ENCODE measurements around the gene RASD1. TPM values are rescaled to one million over a fixed set of nuclear protein-coding genes. Genes with fewer than 3 reads are reported as not detected.

Gene RASD1
- total RNA-seq, 5 donors from 2014 or later (not counting 1 experiment from before 2014, with no cell fraction given), result 0.70 to 2.9 (median 2.0) TPM

DNA sequence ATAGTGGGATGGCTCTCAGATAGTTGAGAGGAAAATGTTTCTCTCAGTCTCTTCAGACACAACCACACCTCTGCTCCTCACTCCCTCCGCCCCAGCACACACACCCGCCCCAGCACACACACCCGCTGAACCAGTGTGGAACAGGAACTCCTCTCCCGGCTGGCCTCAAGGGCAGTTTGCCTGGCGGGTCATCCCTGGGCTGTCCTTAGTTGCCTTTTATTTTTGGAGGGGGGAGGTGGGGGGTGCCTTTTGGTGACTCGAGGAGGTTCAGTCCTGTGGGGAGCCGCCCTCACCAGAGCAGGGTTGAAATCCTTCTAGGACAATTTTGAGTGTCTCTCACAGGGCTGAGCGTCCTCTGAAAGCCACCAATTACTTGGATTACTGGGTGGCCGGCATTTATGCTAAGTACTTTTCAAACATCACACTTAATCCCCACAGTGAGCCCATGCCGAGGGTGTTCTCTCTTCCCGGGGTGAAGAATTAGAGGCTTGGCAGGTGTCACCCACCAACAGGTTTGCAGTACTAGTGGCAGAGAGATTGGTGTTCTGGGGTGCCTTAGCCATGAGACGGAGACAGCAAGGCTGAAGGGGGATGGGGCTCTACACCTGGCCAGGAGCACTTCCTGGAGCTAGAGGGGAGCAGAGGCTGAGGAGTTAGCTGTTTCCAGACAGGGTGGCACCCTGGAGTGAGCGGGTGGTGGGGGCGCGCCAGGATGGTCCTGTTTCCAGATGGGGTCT, 2.8 kb downstream of the RASD1 start:
- peak overlapping the region in 1 of 3 donors; percentile 29 for H3K4me3 Mint-ChIP-seq
- H3K9me3 Mint-ChIP-seq, result no peaks in the 10 kb centered on the region
- ChIA-PET POLR2A (no interaction called here), CTCF (no interaction called here)
- no peak overlapping the region for H3K27ac Mint-ChIP-seq
- H3K9me3 ChIP-seq, result no peaks in the 10 kb centered on the region
- H3K4me1 ChIP-seq (ENCODE audit: control insufficient read depth in 1 of 2, extremely low read depth in 1 of 2, insufficient read depth in 2 of 2, low read length in 2 of 2), result peaks cover 0 to 28% of the 10 kb centered on the region in 2 experiments
- ATAC-seq (replicated peaks in 1 of 4) (no peak), DNase-seq (no peak)
- peaks cover 0 to 31% of the 10 kb centered on the region in 2 experiments for H3K27me3 ChIP-seq (replicated peaks in 1 of 2; ENCODE audit: control insufficient read depth in 2 of 2, extremely low read depth in 1 of 2, insufficient read depth in 2 of 2, low read length in 1 of 2)
- WGBS (ENCODE audit: insufficient coverage), result 90% methylated on average over 7 of the region's 15 CpGs
- H3K27me3 Mint-ChIP-seq, result peaks cover 5% of the 10 kb centered on the region in 2 donors
- H3K4me1 Mint-ChIP-seq, result peaks cover 6 to 16% (median 12%) of the 10 kb centered on the region in 3 donors
- peaks cover 10 to 23% of the 10 kb centered on the region in 2 donors for H3K36me3 ChIP-seq (ENCODE audit: control insufficient read depth in 2 of 2, extremely low read depth in 1 of 2, insufficient read depth in 1 of 2, low read length in 1 of 2)
- no peak overlapping the region for H3K27ac ChIP-seq (ENCODE audit: low read length)
- H3K4me3 ChIP-seq (ENCODE audit: control insufficient read depth in 1 of 2, extremely low read depth in 1 of 2, low read length in 1 of 2), result no peak overlapping the region
- H3K36me3 Mint-ChIP-seq, result peaks cover 14% of the 10 kb centered on the region

DNA sequence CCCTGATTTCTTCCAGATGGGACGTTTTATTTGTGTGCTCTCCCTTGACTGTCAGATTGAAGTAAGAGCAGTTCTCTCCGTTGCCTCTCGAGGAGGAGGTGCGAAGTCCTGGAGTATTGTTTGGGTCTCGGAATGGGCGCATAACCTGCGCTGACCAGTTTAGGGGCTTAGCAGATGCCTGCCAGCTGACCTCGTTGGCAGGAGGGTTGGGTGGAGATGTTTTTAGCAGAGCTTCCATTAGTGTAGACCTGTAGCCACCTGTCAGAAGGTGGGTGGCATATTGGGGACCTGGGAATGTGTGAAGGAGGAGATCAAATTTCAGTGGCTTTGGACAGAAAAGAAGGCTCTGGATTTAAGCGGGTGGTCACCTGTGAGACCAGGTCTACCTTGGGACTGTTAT, 3.6 kb downstream of the RASD1 start:
- H3K4me1 Mint-ChIP-seq, result peaks cover 12 to 21% (median 12%) of the 10 kb centered on the region in 3 donors
- peaks cover 0 to 23% of the 10 kb centered on the region in 2 experiments for H3K27me3 ChIP-seq (replicated peaks in 1 of 2; ENCODE audit: control insufficient read depth in 2 of 2, extremely low read depth in 1 of 2, insufficient read depth in 2 of 2, low read length in 1 of 2)
- no peaks in the 10 kb centered on the region for H3K9me3 Mint-ChIP-seq
- H3K36me3 Mint-ChIP-seq, result peaks cover 19% of the 10 kb centered on the region
- ATAC-seq (replicated peaks in 1 of 4) (no peak), DNase-seq (no peak)
- H3K4me3 ChIP-seq (ENCODE audit: control insufficient read depth in 1 of 2, extremely low read depth in 1 of 2, low read length in 1 of 2), result no peak overlapping the region
- no peak overlapping the region for H3K27ac Mint-ChIP-seq
- H3K4me3 Mint-ChIP-seq, result no peak overlapping the region
- 100% methylated on average over 6 of the region's 9 CpGs for WGBS (ENCODE audit: insufficient coverage)
- H3K27ac ChIP-seq (ENCODE audit: low read length), result no peak overlapping the region
- peaks cover 0 to 26% of the 10 kb centered on the region in 2 experiments for H3K4me1 ChIP-seq (ENCODE audit: control insufficient read depth in 1 of 2, extremely low read depth in 1 of 2, insufficient read depth in 2 of 2, low read length in 2 of 2)
- H3K9me3 ChIP-seq, result no peaks in the 10 kb centered on the region
- CTCF ChIA-PET, result no interaction called here
- peaks cover 10 to 30% of the 10 kb centered on the region in 2 donors for H3K36me3 ChIP-seq (ENCODE audit: control insufficient read depth in 2 of 2, extremely low read depth in 1 of 2, insufficient read depth in 1 of 2, low read length in 1 of 2)
- POLR2A ChIA-PET, result no interaction called here
- peaks cover 5% of the 10 kb centered on the region in 2 donors for H3K27me3 Mint-ChIP-seq

DNA sequence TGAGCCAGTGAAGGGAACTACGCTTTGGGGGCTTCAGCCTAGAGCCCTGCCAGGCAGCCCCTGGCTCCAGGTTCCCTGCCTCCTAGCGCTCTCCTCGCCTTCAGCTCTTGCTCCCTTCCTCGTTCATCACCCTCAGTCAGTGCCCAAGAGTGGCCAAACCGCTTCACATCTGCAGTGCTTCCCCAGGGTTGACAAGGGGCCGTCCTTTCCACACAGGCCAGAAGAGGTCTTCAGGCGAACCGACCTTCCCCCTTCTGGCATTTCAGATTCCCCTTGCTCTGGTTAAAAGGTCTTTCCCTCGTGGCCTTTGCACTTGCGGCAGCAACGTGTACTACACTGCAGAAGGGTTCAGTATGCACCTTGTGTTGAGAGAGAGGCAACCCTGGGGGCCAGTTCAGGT, 4.1 kb downstream of the RASD1 start:
- Histone ChIP-seq H3K4me1 (ENCODE audit: control insufficient read depth in 1 of 2, extremely low read depth in 1 of 2, insufficient read depth in 2 of 2, low read length in 2 of 2) (peaks cover 0 to 21% of the 10 kb centered on the region in 2 experiments), H3K27ac (ENCODE audit: low read length) (no peak overlapping the region), H3K27me3 (replicated peaks in 1 of 2; ENCODE audit: control insufficient read depth in 2 of 2, extremely low read depth in 1 of 2, insufficient read depth in 2 of 2, low read length in 1 of 2) (peaks cover 0 to 20% of the 10 kb centered on the region in 2 experiments), H3K9me3 (no peaks in the 10 kb centered on the region), H3K4me3 (ENCODE audit: control insufficient read depth in 1 of 2, extremely low read depth in 1 of 2, low read length in 1 of 2) (no peak overlapping the region), H3K36me3 (ENCODE audit: control insufficient read depth in 2 of 2, extremely low read depth in 1 of 2, insufficient read depth in 1 of 2, low read length in 1 of 2) (peaks cover 10 to 31% of the 10 kb centered on the region in 2 donors)
- ChIA-PET POLR2A (no interaction called here), CTCF (no interaction called here)
- no peaks in the 10 kb centered on the region for H3K9me3 Mint-ChIP-seq
- peaks cover 22% of the 10 kb centered on the region for H3K36me3 Mint-ChIP-seq
- H3K4me3 Mint-ChIP-seq, result no peak overlapping the region
- peaks cover 5% of the 10 kb centered on the region in 2 donors for H3K27me3 Mint-ChIP-seq
- H3K4me1 Mint-ChIP-seq, result peaks cover 12 to 22% (median 17%) of the 10 kb centered on the region in 3 donors
- 93% methylated on average over 6 of the region's 11 CpGs for WGBS (ENCODE audit: insufficient coverage)
- no peak overlapping the region for H3K27ac Mint-ChIP-seq
- DNase-seq, result peak in 1 of 35 experiments; percentile 6
- no peak for ATAC-seq (replicated peaks in 1 of 4)

DNA sequence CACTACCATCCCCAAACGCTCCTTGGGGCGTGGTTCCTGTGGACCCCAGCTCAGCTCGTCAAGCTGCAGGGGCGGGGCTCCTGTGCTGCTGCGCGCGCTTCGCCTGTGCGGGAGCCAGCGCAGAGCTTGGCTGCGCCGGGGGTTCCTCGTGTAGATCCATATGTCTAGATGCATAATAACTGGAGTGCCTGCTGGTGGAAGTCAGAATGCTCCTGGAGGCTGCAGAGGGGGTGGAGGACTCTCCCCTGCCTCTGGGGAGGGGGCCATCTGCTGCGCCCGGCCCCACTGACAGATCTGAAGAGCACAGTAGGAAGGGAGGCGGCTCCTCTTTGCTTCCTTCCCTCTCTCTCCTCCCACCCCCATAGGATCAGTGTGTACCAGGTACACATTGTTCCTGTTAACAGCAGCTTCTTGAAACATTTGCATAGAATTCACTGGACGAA, 4.6 kb downstream of the RASD1 start:
- Histone ChIP-seq H3K27ac (ENCODE audit: low read length) (no peak overlapping the region), H3K27me3 (replicated peaks in 1 of 2; ENCODE audit: control insufficient read depth in 2 of 2, extremely low read depth in 1 of 2, insufficient read depth in 2 of 2, low read length in 1 of 2) (peaks cover 0 to 18% of the 10 kb centered on the region in 2 experiments), H3K9me3 (no peaks in the 10 kb centered on the region), H3K4me3 (ENCODE audit: control insufficient read depth in 1 of 2, extremely low read depth in 1 of 2, low read length in 1 of 2) (no peak overlapping the region), H3K4me1 (ENCODE audit: control insufficient read depth in 1 of 2, extremely low read depth in 1 of 2, insufficient read depth in 2 of 2, low read length in 2 of 2) (peaks cover 0 to 16% of the 10 kb centered on the region in 2 experiments), H3K36me3 (ENCODE audit: control insufficient read depth in 2 of 2, extremely low read depth in 1 of 2, insufficient read depth in 1 of 2, low read length in 1 of 2) (peaks cover 10 to 33% of the 10 kb centered on the region in 2 donors)
- Mint-ChIP-seq H3K9me3 (no peaks in the 10 kb centered on the region), H3K27ac (no peak overlapping the region), H3K27me3 (peaks cover 5% of the 10 kb centered on the region in 2 donors), H3K4me3 (no peak overlapping the region), H3K4me1 (peaks cover 15 to 25% (median 22%) of the 10 kb centered on the region in 3 donors), H3K36me3 (peaks cover 25% of the 10 kb centered on the region)
- POLR2A ChIA-PET, result no interaction called here
- DNase-seq (peak in 1 of 35 experiments; percentile 7), ATAC-seq (replicated peaks in 1 of 4) (no peak)
- WGBS (ENCODE audit: insufficient coverage), result 90% methylated on average over 4 of the region's 17 CpGs
- CTCF ChIA-PET, result no interaction called here

DNA sequence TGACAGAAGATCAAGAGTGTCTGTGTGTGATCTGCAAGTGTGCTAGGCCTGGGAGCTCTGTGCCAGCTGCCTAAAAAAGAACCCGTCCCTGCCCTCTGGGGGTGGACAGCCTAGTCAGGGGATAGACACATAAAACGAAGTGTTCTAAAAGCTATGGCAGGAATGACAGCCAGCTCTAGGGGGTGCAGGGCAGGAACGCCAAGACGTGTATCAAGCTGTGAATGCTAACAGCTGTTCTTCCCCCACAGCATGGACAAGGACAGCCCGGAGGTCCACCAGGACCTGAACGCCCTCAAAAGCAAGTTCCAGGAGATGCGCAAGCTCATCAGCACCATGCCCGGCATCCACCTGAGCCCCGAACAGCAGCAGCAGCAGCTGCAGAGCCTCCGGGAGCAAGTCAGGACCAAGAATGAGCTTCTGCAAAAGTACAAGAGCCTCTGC, 5.1 kb downstream of the RASD1 start:
- peaks cover 15 to 25% (median 22%) of the 10 kb centered on the region in 3 donors for H3K4me1 Mint-ChIP-seq
- ChIA-PET CTCF (no interaction called here), POLR2A (no interaction called here)
- Histone ChIP-seq H3K36me3 (ENCODE audit: control insufficient read depth in 2 of 2, extremely low read depth in 1 of 2, insufficient read depth in 1 of 2, low read length in 1 of 2) (peaks cover 10 to 33% of the 10 kb centered on the region in 2 donors), H3K9me3 (no peaks in the 10 kb centered on the region), H3K27me3 (replicated peaks in 1 of 2; ENCODE audit: control insufficient read depth in 2 of 2, extremely low read depth in 1 of 2, insufficient read depth in 2 of 2, low read length in 1 of 2) (peaks cover 0 to 16% of the 10 kb centered on the region in 2 experiments), H3K27ac (ENCODE audit: low read length) (no peak overlapping the region), H3K4me3 (ENCODE audit: control insufficient read depth in 1 of 2, extremely low read depth in 1 of 2, low read length in 1 of 2) (no peak overlapping the region), H3K4me1 (ENCODE audit: control insufficient read depth in 1 of 2, extremely low read depth in 1 of 2, insufficient read depth in 2 of 2, low read length in 2 of 2) (peaks cover 0 to 14% of the 10 kb centered on the region in 2 experiments)
- no peaks in the 10 kb centered on the region for H3K9me3 Mint-ChIP-seq
- H3K27ac Mint-ChIP-seq, result no peak overlapping the region
- peaks cover 5% of the 10 kb centered on the region in 2 donors for H3K27me3 Mint-ChIP-seq
- peaks cover 25% of the 10 kb centered on the region for H3K36me3 Mint-ChIP-seq
- ATAC-seq (replicated peaks in 1 of 4) (no peak), DNase-seq (peak in 1 of 35 experiments; percentile 8)
- H3K4me3 Mint-ChIP-seq, result no peak overlapping the region
- 92% methylated on average over 10 of the region's 10 CpGs for WGBS (ENCODE audit: insufficient coverage)

DNA sequence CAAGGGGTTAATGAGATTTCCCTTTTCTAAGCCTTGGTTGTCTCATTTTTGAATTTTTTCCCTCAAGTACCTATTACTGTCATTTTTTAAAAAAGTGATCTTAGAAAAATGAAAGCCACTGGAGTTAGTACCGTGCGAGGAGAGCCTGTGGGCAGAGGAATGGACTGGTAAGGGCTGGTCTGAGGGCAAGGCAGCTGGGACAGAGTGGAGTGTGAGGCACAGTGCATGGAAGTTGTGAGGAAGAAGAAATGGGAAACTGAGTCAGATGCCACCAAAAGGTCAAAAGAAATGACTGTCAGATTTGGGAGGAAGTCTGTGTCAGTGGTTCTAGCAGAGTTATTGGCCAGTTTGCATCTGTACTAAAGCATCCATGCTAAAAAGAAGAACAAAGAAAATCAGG, 8.2 kb downstream of the RASD1 start:
- H3K9me3 Mint-ChIP-seq, result no peaks in the 10 kb centered on the region
- H3K27ac ChIP-seq (ENCODE audit: low read length), result no peak overlapping the region
- H3K36me3 Mint-ChIP-seq, result peaks cover 34% of the 10 kb centered on the region
- no peaks in the 10 kb centered on the region for H3K9me3 ChIP-seq
- H3K4me1 Mint-ChIP-seq, result peaks cover 17 to 32% (median 28%) of the 10 kb centered on the region in 3 donors
- DNase-seq (no peak), ATAC-seq (replicated peaks in 1 of 4) (no peak)
- peaks cover 10 to 33% of the 10 kb centered on the region in 2 donors for H3K36me3 ChIP-seq (ENCODE audit: control insufficient read depth in 2 of 2, extremely low read depth in 1 of 2, insufficient read depth in 1 of 2, low read length in 1 of 2)
- H3K4me3 ChIP-seq (ENCODE audit: control insufficient read depth in 1 of 2, extremely low read depth in 1 of 2, low read length in 1 of 2), result no peak overlapping the region
- H3K27ac Mint-ChIP-seq, result peak overlapping the region in 1 of 2 donors; percentile 64
- H3K27me3 ChIP-seq (replicated peaks in 1 of 2; ENCODE audit: control insufficient read depth in 2 of 2, extremely low read depth in 1 of 2, insufficient read depth in 2 of 2, low read length in 1 of 2), result no peaks in the 10 kb centered on the region
- H3K27me3 Mint-ChIP-seq, result no peaks in the 10 kb centered on the region
- WGBS (ENCODE audit: insufficient coverage), result 90% methylated on average over 1 of the region's 2 CpGs
- H3K4me1 ChIP-seq (ENCODE audit: control insufficient read depth in 1 of 2, extremely low read depth in 1 of 2, insufficient read depth in 2 of 2, low read length in 2 of 2), result peaks cover 0 to 6% of the 10 kb centered on the region in 2 experiments
- ChIA-PET POLR2A (no interaction called here), CTCF (interaction anchor here in 1 of 2 donors (0.7 kb wide), 1 partner anchor 119 kb away, joined by 3 read pairs; no protein-coding TSS in a partner anchor)
- H3K4me3 Mint-ChIP-seq, result no peak overlapping the region
